ENCODE measurements around the gene PRMT7. TPM values are rescaled to one million over a fixed set of nuclear protein-coding genes. Genes with fewer than 3 reads are reported as not detected.

PRMT7 gene
- total and polyA plus RNA-seq, 2 donors from 2014 or later: 20.4 to 33.7 TPM

GRCh38 chr16:68364561-68364998 lies 53.8 kb downstream of the PRMT7 start:
- FAIRE-seq (no peak), DNase-seq (peak in 2 of 5 donors; percentile 53 to 56)
- H3K9me3 ChIP-seq (ENCODE audit: control insufficient read depth in 2 of 3, insufficient read depth in 1 of 3, low read length in 3 of 3): no peaks in the 10 kb centered on the region
- H3K4me1 ChIP-seq (ENCODE audit: control insufficient read depth in 2 of 3, insufficient read depth in 2 of 3, low read depth in 1 of 3, low read length in 3 of 3): peaks cover 0 to 7% (median 2%) of the 10 kb centered on the region in 3 donors
- no peaks in the 10 kb centered on the region for H3K36me3 ChIP-seq (ENCODE audit: control insufficient read depth in 2 of 3, insufficient read depth in 3 of 3, low read length in 3 of 3)
- no peak overlapping the region for H3K27ac ChIP-seq (ENCODE audit: low read depth in 2 of 2, low read length in 2 of 2)
- no peak overlapping the region for H3K4me3 ChIP-seq (ENCODE audit: low read length in 3 of 3)
- H3K27me3 ChIP-seq (ENCODE audit: control insufficient read depth, insufficient read depth, low read length): no peaks in the 10 kb centered on the region
- H3K9ac ChIP-seq (ENCODE audit: low read length in 3 of 3): no peak overlapping the region
- intact Hi-C loops (cut with DNase I): no loop called here
- TF ChIP-seq CTCF (IDR thresholded peaks at IDR 0.05; ENCODE audit: borderline replicate concordance, extremely low read depth, insufficient read depth): no peak

- no peak for DNase-seq
Measured at GRCh38 chr16:68365167-68365817, 54.5 kb downstream of the PRMT7 start.

GRCh38 chr16:68366062-68366461 lies 55.2 kb downstream of the PRMT7 start:
- intact Hi-C loops (cut with DNase I): no loop called here
- no peak overlapping the region for H3K4me3 ChIP-seq (ENCODE audit: low read length in 3 of 3)
- DNase-seq (no peak), FAIRE-seq (no peak)
- TF ChIP-seq CTCF (IDR thresholded peaks at IDR 0.05; ENCODE audit: borderline replicate concordance, extremely low read depth, insufficient read depth): no peak
- no peaks in the 10 kb centered on the region for H3K36me3 ChIP-seq (ENCODE audit: control insufficient read depth in 2 of 3, insufficient read depth in 3 of 3, low read length in 3 of 3)
- no peak overlapping the region for H3K27ac ChIP-seq (ENCODE audit: low read depth in 2 of 2, low read length in 2 of 2)
- no peaks in the 10 kb centered on the region for H3K27me3 ChIP-seq (ENCODE audit: control insufficient read depth, insufficient read depth, low read length)
- peaks cover 0 to 7% (median 2%) of the 10 kb centered on the region in 3 donors for H3K4me1 ChIP-seq (ENCODE audit: control insufficient read depth in 2 of 3, insufficient read depth in 2 of 3, low read depth in 1 of 3, low read length in 3 of 3)
- H3K9me3 ChIP-seq (ENCODE audit: control insufficient read depth in 2 of 3, insufficient read depth in 1 of 3, low read length in 3 of 3): no peaks in the 10 kb centered on the region
- H3K9ac ChIP-seq (ENCODE audit: low read length in 3 of 3): no peak overlapping the region

More at GRCh38 chr16:68365167-68365817, 54.5 kb downstream of the PRMT7 start:
- no peak for TF ChIP-seq CTCF (IDR thresholded peaks at IDR 0.05; ENCODE audit: borderline replicate concordance, extremely low read depth, insufficient read depth)
- Histone ChIP-seq H3K36me3 (ENCODE audit: control insufficient read depth in 2 of 3, insufficient read depth in 3 of 3, low read length in 3 of 3) (no peaks in the 10 kb centered on the region), H3K4me1 (ENCODE audit: control insufficient read depth in 2 of 3, insufficient read depth in 2 of 3, low read depth in 1 of 3, low read length in 3 of 3) (peaks cover 0 to 7% (median 2%) of the 10 kb centered on the region in 3 donors), H3K27ac (ENCODE audit: low read depth in 2 of 2, low read length in 2 of 2) (no peak overlapping the region), H3K27me3 (ENCODE audit: control insufficient read depth, insufficient read depth, low read length) (no peaks in the 10 kb centered on the region), H3K4me3 (ENCODE audit: low read length in 3 of 3) (no peak overlapping the region), H3K9me3 (ENCODE audit: control insufficient read depth in 2 of 3, insufficient read depth in 1 of 3, low read length in 3 of 3) (no peaks in the 10 kb centered on the region), H3K9ac (ENCODE audit: low read length in 3 of 3) (no peak overlapping the region)
- intact Hi-C loops (cut with DNase I): no loop called here
- no peak for FAIRE-seq
